Measurements from ENCODE around the gene PIK3C2G. TPM values are rescaled to one million over a fixed set of nuclear protein-coding genes. Genes with fewer than 3 reads are reported as not detected.

The PIK3C2G gene
- total RNA-seq, 1 donor from 2014 or later, result not detected

DNA sequence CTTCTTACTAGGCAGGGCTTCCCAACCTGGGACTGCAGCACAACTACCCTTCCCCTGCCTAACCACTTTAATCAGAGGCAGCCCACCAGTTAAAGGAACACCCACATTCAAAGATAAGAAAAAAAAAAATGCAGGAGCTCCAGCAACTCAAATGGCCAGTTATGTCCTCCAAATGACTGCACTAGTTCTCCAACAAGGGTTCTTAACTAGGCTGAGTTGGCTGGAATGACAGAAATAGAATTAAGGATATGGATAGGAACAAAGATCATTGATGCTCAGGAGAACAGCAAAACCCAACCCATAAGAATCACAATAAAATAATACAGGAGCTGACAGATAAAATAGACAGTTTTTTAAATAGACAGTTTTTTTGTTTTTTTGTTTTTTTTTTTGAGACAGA lies 322.3 kb downstream of the PIK3C2G start:
- no peaks in the 10 kb centered on the region for H3K4me1 Mint-ChIP-seq
- peaks cover 51% of the 10 kb centered on the region for H3K9me3 Mint-ChIP-seq
- peaks cover 3% of the 10 kb centered on the region for H3K36me3 Mint-ChIP-seq
- no peaks in the 10 kb centered on the region for H3K9me3 ChIP-seq (ENCODE audit: low read depth)
- no peak overlapping the region for H3K27ac Mint-ChIP-seq
- no peaks in the 10 kb centered on the region for H3K27me3 ChIP-seq
- peak; percentile 24 for DNase-seq (ENCODE audit: low spot score)
- H3K79me2 ChIP-seq (ENCODE audit: low read depth), result no peaks in the 10 kb centered on the region
- no peak overlapping the region for H3K4me3 ChIP-seq
- H3F3A ChIP-seq (ENCODE audit: low read depth), result no peaks in the 10 kb centered on the region
- H3K27me3 Mint-ChIP-seq (ENCODE audit: insufficient read depth, low read depth), result no peaks in the 10 kb centered on the region
- no peak overlapping the region for H3K4me2 ChIP-seq
- H3K27ac ChIP-seq, result no peak overlapping the region
- no peaks in the 10 kb centered on the region for H3K4me1 ChIP-seq
- no peaks in the 10 kb centered on the region for H3K36me3 ChIP-seq
- H2AFZ ChIP-seq (replicated peaks), result no peak overlapping the region
- H3K4me3 Mint-ChIP-seq, result no peak overlapping the region
- no peaks in the 10 kb centered on the region for H4K20me1 ChIP-seq (ENCODE audit: low read depth)
- H3K9ac ChIP-seq, result no peak overlapping the region
- no peak for TF ChIP-seq EZH2phosphoT487 (IDR thresholded peaks at IDR 0.05)
- no peak for TF ChIP-seq EZH2 (IDR thresholded peaks at IDR 0.05)
- TF ChIP-seq, protein P1, sequence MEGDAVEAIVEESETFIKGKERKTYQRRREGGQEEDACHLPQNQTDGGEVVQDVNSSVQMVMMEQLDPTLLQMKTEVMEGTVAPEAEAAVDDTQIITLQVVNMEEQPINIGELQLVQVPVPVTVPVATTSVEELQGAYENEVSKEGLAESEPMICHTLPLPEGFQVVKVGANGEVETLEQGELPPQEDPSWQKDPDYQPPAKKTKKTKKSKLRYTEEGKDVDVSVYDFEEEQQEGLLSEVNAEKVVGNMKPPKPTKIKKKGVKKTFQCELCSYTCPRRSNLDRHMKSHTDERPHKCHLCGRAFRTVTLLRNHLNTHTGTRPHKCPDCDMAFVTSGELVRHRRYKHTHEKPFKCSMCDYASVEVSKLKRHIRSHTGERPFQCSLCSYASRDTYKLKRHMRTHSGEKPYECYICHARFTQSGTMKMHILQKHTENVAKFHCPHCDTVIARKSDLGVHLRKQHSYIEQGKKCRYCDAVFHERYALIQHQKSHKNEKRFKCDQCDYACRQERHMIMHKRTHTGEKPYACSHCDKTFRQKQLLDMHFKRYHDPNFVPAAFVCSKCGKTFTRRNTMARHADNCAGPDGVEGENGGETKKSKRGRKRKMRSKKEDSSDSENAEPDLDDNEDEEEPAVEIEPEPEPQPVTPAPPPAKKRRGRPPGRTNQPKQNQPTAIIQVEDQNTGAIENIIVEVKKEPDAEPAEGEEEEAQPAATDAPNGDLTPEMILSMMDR (IDR thresholded peaks at IDR 0.05), result no peak

DNA sequence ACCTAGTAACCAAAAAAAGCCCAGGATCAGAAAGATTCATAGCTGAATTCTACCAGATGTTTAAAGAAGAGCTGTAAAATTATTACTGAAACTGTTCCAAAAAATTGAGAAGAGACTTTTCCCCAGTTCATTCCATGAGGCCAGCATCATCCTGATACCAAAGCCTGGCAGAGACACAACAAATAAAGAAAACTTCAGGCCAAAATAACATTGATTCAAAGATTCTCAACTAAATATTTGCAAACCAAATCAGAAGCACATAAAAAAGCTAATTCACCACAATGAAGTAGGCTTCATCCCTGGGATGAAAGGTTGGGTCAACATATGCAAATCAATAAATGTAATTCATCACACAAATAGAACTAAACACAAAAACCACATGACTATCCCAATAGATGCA lies 325.3 kb downstream of the PIK3C2G start:
- no peaks in the 10 kb centered on the region for H3K4me1 Mint-ChIP-seq
- Histone ChIP-seq H3K4me2 (no peak overlapping the region), H3K4me1 (no peaks in the 10 kb centered on the region), H3F3A (ENCODE audit: low read depth) (no peaks in the 10 kb centered on the region), H2AFZ (replicated peaks) (no peak overlapping the region), H4K20me1 (ENCODE audit: low read depth) (no peaks in the 10 kb centered on the region), H3K9ac (no peak overlapping the region), H3K9me3 (ENCODE audit: low read depth) (no peaks in the 10 kb centered on the region), H3K27ac (no peak overlapping the region), H3K27me3 (no peaks in the 10 kb centered on the region), H3K36me3 (no peaks in the 10 kb centered on the region), H3K4me3 (no peak overlapping the region), H3K79me2 (ENCODE audit: low read depth) (no peaks in the 10 kb centered on the region)
- H3K4me3 Mint-ChIP-seq, result no peak overlapping the region
- DNase-seq (ENCODE audit: low spot score), result no peak
- no peak overlapping the region for H3K27ac Mint-ChIP-seq
- H3K27me3 Mint-ChIP-seq (ENCODE audit: insufficient read depth, low read depth), result no peaks in the 10 kb centered on the region
- peaks cover 48% of the 10 kb centered on the region for H3K9me3 Mint-ChIP-seq
- no peak for TF ChIP-seq EZH2 (IDR thresholded peaks at IDR 0.05)
- TF ChIP-seq, protein P1 (IDR thresholded peaks at IDR 0.05), result no peak
- TF ChIP-seq EZH2phosphoT487 (IDR thresholded peaks at IDR 0.05), result no peak
- H3K36me3 Mint-ChIP-seq, result peaks cover 3% of the 10 kb centered on the region

DNA sequence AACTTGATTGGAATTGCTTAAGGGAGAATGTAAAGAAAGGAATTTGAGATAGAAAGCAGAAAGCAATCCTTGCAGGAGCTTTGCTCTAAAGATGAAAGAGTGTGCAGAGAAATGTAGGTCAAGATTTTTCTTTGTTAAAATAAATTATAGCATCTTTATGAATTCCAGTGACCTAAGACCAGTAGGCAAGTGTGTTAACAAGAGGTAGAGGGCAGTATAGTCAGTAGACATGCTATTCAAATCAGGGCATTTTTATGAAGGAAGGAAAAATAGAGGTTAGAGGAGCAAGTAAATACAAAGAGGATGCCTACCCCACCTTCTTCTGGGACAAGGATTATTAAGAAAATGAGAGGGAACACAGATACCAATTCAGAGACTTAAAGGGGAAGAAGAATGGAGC lies 328.0 kb downstream of the PIK3C2G start:
- Histone ChIP-seq H3K9ac (no peak overlapping the region), H3K4me2 (no peak overlapping the region), H4K20me1 (ENCODE audit: low read depth) (no peaks in the 10 kb centered on the region), H3K4me1 (no peaks in the 10 kb centered on the region), H3K4me3 (no peak overlapping the region), H3K27ac (no peak overlapping the region), H3K9me3 (ENCODE audit: low read depth) (no peaks in the 10 kb centered on the region), H2AFZ (replicated peaks) (no peak overlapping the region), H3K27me3 (no peaks in the 10 kb centered on the region), H3F3A (ENCODE audit: low read depth) (no peaks in the 10 kb centered on the region), H3K79me2 (ENCODE audit: low read depth) (no peaks in the 10 kb centered on the region), H3K36me3 (no peaks in the 10 kb centered on the region)
- H3K36me3 Mint-ChIP-seq, result peaks cover 3% of the 10 kb centered on the region
- peaks cover 38% of the 10 kb centered on the region for H3K9me3 Mint-ChIP-seq
- DNase-seq (ENCODE audit: low spot score), result no peak
- H3K27me3 Mint-ChIP-seq (ENCODE audit: insufficient read depth, low read depth), result no peaks in the 10 kb centered on the region
- TF ChIP-seq EZH2 (IDR thresholded peaks at IDR 0.05) (no peak), EZH2phosphoT487 (IDR thresholded peaks at IDR 0.05) (no peak)
- TF ChIP-seq, protein P1 (IDR thresholded peaks at IDR 0.05), result peak; percentile 14
- H3K4me1 Mint-ChIP-seq, result no peaks in the 10 kb centered on the region
- H3K27ac Mint-ChIP-seq, result no peak overlapping the region
- no peak overlapping the region for H3K4me3 Mint-ChIP-seq
